C4-2B (cell line): Measurements from ENCODE around the gene JAK3.

Experiments used
- CTCF ChIP-seq: fragments of 450-650 bp; conservative IDR thresholded peaks from 2 replicates; pipeline ENCODE4 v1.5.1; 2017; ENCODE audit warnings: mild to moderate bottlenecking
- ZFX ChIP-seq: fragments of 450-650 bp; IDR thresholded peaks from 2 replicates; pipeline ENCODE4 v1.6.1; 2017

- TF ChIP-seq CTCF (no peak), ZFX (no peak)
These were observed 36.0 kb upstream of the JAK3 start for GRCh38 chr19:17883627-17884410.
